Measurements from ENCODE around the gene GPATCH8. TPM values are rescaled to one million over a fixed set of nuclear protein-coding genes. Genes with fewer than 3 reads are reported as not detected.
A peak's percentile ranks its signal among the peaks of the same experiment; 100 is the strongest.

Gene GPATCH8
- total RNA-seq, 8 experiments from 2014 or later = 25.6 to 96.4 (median 29.7) TPM

DNA sequence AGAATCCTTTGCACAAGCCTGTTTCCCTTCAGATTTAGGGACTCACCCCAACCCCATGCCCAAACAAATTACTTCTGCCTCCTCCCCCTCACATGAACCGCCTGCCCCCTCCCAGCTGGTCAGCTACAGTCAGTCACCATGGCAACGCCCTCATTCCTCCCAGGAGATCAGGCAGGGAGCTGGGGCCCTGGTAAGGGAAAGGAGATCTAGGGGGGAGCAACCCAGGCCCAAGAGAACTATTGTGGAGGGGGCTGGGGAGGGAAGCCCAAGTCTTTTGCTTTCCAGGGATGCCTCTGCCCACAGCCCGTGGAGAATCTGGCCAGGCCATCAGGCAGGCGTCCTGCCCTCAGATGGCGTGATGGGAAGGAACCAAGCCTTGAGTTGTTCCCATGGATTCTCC lies 142.4 kb downstream of the GPATCH8 start:
- peak in 7 of 8 experiments; percentile 10 to 51 (median 36) for ATAC-seq (replicated peaks in 6 of 8)
- in situ Hi-C loops (cut with MboI; ENCODE audit: low pct_unique_long_range_greater_than_20kb in 2 of 9, low sequenced_read_pairs in 9 of 9, unreplicated experiment in 9 of 9) = no loop called here
- Histone ChIP-seq H3K4me3 (peak overlapping the region in 1 of 5 donors; percentile 82), H3K4me1 (replicated peaks in 1 of 2) (peaks cover 24 to 26% of the 10 kb centered on the region in 2 donors), H3K27ac (peak overlapping the region; percentile 32 to 90)
- WGBS, 10 experiments = 17 to 40% methylated on average over 2 of the region's 5 CpGs; no CpG with 5 or more reads in 8 of the 10 experiments

DNA sequence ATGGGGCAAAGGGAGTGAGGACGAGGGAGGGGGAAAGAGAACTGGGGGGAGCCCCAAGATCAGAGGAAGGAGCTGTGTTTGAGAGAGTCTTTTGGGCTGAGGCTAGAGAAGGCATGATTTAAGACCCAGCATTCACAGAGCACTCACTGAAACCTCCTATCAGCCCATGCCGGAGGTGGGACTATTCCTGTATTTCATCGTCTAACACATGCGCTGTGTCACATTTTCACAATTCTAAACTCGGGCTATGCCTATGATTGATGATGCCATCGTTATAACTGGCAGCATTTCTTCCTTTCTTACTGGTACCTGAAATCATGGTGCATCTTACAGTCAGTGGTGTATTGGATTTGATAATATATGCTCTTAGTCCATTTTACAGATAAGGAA lies 143.1 kb downstream of the GPATCH8 start:
- in situ Hi-C loops (cut with MboI; ENCODE audit: low pct_unique_long_range_greater_than_20kb in 2 of 9, low sequenced_read_pairs in 9 of 9, unreplicated experiment in 9 of 9) = no loop called here
- no peak overlapping the region for H3K27ac ChIP-seq
- 0 to 88% (median 63%) methylated on average over 1 to 4 of the region's 6 CpGs; no CpG with 5 or more reads in 6 of the 10 experiments for WGBS, 10 experiments
- ATAC-seq (replicated peaks in 6 of 8) = no peak
- peaks cover 23 to 24% of the 10 kb centered on the region in 2 donors for H3K4me1 ChIP-seq (replicated peaks in 1 of 2)
- H3K4me3 ChIP-seq = no peak overlapping the region

- 40 to 97% (median 81%) methylated on average over 1 to 7 of the region's 14 CpGs; no CpG with 5 or more reads in 6 of the 10 experiments for WGBS, 10 experiments
- no peak overlapping the region for H3K27ac ChIP-seq
- ATAC-seq (replicated peaks in 6 of 8) = no peak
- H3K4me3 ChIP-seq = no peak overlapping the region
- peaks cover 23 to 24% of the 10 kb centered on the region in 2 donors for H3K4me1 ChIP-seq (replicated peaks in 1 of 2)
- in situ Hi-C loops (cut with MboI; ENCODE audit: low pct_unique_long_range_greater_than_20kb in 2 of 9, low sequenced_read_pairs in 9 of 9, unreplicated experiment in 9 of 9) = no loop called here
These were observed 143.6 kb downstream of the GPATCH8 start for GRCh38 chr17:44359458-44360143.

DNA sequence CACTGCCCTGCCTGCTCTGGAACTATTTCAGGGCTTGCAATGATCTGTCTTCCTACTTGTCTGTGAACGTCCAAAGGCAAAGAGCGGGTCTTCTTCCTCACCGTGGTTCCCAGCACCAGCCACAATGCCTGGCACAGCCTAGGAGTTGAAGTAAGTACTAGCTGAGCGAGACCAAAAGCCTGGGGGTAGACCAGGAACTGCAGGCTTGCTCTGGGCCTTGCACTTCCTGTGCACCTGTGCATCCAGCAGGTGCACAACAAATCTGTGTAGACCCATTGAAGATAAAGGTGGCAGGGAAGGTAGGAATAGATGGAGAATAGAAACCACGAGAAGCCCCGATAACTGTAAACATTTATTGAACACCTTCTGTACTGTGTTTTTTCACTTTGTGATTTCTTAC lies 144.2 kb downstream of the GPATCH8 start:
- no peak for ATAC-seq (replicated peaks in 6 of 8)
- WGBS, 10 experiments = 14 to 94% (median 86%) methylated on average over 1 to 4 of the region's 6 CpGs; no CpG with 5 or more reads in 3 of the 10 experiments

DNA sequence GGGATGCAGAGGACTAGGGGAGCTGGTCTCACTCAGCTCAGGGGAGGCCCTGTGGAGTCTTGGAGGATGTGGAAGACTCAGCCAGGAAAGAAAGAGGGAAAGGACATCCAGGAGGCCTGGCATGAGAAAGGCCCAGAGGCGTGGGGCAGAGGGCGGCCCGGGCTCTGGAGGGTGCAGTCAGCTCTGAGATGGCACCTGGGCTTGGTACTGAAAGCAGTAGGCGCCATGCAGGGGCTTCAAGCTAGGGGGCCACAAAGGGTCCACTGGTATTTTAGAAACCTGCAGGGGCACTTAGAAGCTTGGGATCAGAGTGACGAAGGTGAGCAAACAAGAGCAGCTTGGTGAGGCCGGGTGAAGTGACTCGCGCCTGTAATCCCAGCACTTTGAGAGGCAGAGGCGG lies 145.1 kb downstream of the GPATCH8 start:
- Histone ChIP-seq H3K4me3 (no peak overlapping the region), H3K4me1 (replicated peaks in 1 of 2) (peaks cover 27 to 28% of the 10 kb centered on the region in 2 donors), H3K27ac (no peak overlapping the region)
- in situ Hi-C loops (cut with MboI; ENCODE audit: low pct_unique_long_range_greater_than_20kb in 2 of 9, low sequenced_read_pairs in 9 of 9, unreplicated experiment in 9 of 9) = no loop called here
- ATAC-seq (replicated peaks in 6 of 8) = no peak
- WGBS, 10 experiments = 92 to 100% (median 100%) methylated on average over 1 to 4 of the region's 9 CpGs; no CpG with 5 or more reads in 7 of the 10 experiments

More for the DNA sequence above, 144.2 kb downstream of the GPATCH8 start:
- no peak overlapping the region for H3K4me3 ChIP-seq
- no peak overlapping the region for H3K27ac ChIP-seq
- in situ Hi-C loops (cut with MboI; ENCODE audit: low pct_unique_long_range_greater_than_20kb in 2 of 9, low sequenced_read_pairs in 9 of 9, unreplicated experiment in 9 of 9) = no loop called here
- H3K4me1 ChIP-seq (replicated peaks in 1 of 2) = peaks cover 23 to 24% of the 10 kb centered on the region in 2 donors

- no peak overlapping the region for H3K4me3 ChIP-seq
- ATAC-seq (replicated peaks in 6 of 8) = no peak
- H3K4me1 ChIP-seq (replicated peaks in 1 of 2) = peaks cover 18 to 19% of the 10 kb centered on the region in 2 donors
- WGBS, 10 experiments = 79 to 100% (median 96%) methylated on average over 3 to 7 of the region's 11 CpGs; no CpG with 5 or more reads in 5 of the 10 experiments
- in situ Hi-C loops (cut with MboI; ENCODE audit: low pct_unique_long_range_greater_than_20kb in 2 of 9, low sequenced_read_pairs in 9 of 9, unreplicated experiment in 9 of 9) = no loop called here
- H3K27ac ChIP-seq = no peak overlapping the region
These were observed 147.0 kb downstream of the GPATCH8 start for GRCh38 chr17:44356241-44356640.

GRCh38 chr17:44355642-44356099 lies 147.5 kb downstream of the GPATCH8 start:
- Histone ChIP-seq H3K4me1 (replicated peaks in 1 of 2) (peaks cover 12 to 13% of the 10 kb centered on the region in 2 donors), H3K27ac (no peak overlapping the region), H3K4me3 (no peak overlapping the region)
- 87% methylated on average over 3 of the region's 17 CpGs; no CpG with 5 or more reads in 9 of the 10 experiments for WGBS, 10 experiments
- ATAC-seq (replicated peaks in 6 of 8) = no peak
- in situ Hi-C loops (cut with MboI; ENCODE audit: low pct_unique_long_range_greater_than_20kb in 2 of 9, low sequenced_read_pairs in 9 of 9, unreplicated experiment in 9 of 9) = no loop called here

- 44 to 100% (median 74%) methylated on average over 2 to 9 of the region's 77 CpGs; no CpG with 5 or more reads in 6 of the 10 experiments for WGBS, 10 experiments
These were observed 148.3 kb downstream of the GPATCH8 start for GRCh38 chr17:44354582-44355561.

GRCh38 chr17:44353672-44354331 lies 149.4 kb downstream of the GPATCH8 start:
- peak in 4 of 8 experiments; percentile 39 to 74 (median 58) for ATAC-seq (replicated peaks in 6 of 8)

More at GRCh38 chr17:44354582-44355561, 148.3 kb downstream of the GPATCH8 start:
- H3K4me3 ChIP-seq = no peak overlapping the region
- ATAC-seq (replicated peaks in 6 of 8) = peak in 4 of 8 experiments; percentile 1 to 13 (median 9)
- H3K4me1 ChIP-seq (replicated peaks in 1 of 2) = peaks cover 4 to 7% of the 10 kb centered on the region in 2 donors
- no peak overlapping the region for H3K27ac ChIP-seq
- in situ Hi-C loops (cut with MboI; ENCODE audit: low pct_unique_long_range_greater_than_20kb in 2 of 9, low sequenced_read_pairs in 9 of 9, unreplicated experiment in 9 of 9) = no loop called here

DNA sequence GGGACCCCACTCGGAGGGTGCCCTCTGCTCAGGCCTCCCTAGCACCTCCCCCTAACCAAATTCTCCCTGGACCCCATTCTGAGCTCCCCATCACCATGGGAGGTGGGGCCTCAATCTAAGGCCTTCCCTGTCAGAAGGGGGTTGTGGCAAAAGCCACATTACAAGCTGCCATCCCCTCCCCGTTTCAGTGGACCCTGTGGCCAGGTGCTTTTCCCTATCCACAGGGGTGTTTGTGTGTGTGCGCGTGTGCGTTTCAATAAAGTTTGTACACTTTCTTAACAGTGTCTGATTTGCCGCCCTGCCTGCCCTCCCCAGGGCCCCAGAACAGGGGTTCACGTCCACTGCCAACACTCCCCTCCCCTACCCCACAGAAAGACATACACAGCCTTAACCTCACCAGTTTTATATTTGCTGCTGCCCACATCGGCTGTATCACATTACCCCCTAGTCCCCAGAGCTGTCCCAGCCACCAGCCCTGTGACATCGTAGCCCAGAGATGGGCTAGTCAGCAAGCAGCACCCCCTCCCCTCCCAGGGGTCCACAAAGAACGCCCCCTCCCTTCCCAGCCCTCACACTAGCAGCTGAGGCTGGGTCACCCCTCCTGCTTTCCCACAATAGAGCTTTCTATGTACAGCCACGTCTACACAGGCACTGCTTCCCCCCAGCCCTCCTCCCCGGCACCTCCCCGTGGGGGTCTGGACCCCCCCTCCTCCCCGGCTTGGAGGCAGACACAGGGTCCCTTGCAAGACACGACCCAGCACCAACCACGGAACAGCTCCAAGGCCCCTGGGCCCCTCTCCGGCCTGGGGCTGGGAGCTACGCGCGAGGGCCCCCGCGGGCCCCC lies 150.2 kb downstream of the GPATCH8 start:
- peak in 5 of 8 experiments; percentile 31 to 60 (median 51) for ATAC-seq (replicated peaks in 6 of 8)
- WGBS, 10 experiments = 94 to 100% methylated on average over 2 to 5 of the region's 22 CpGs; no CpG with 5 or more reads in 8 of the 10 experiments
- peaks cover 4 to 7% of the 10 kb centered on the region in 2 donors for H3K4me1 ChIP-seq (replicated peaks in 1 of 2)
- H3K4me3 ChIP-seq = peak overlapping the region in 2 of 5 donors; percentile 1 to 25
- H3K27ac ChIP-seq = peak overlapping the region in 1 of 2 donors; percentile 31
- in situ Hi-C loops (cut with MboI; ENCODE audit: low pct_unique_long_range_greater_than_20kb in 2 of 9, low sequenced_read_pairs in 9 of 9, unreplicated experiment in 9 of 9) = no loop called here

More at GRCh38 chr17:44353672-44354331, 149.4 kb downstream of the GPATCH8 start:
- in situ Hi-C loops (cut with MboI; ENCODE audit: low pct_unique_long_range_greater_than_20kb in 2 of 9, low sequenced_read_pairs in 9 of 9, unreplicated experiment in 9 of 9) = no loop called here
- H3K4me1 ChIP-seq (replicated peaks in 1 of 2) = peaks cover 4 to 7% of the 10 kb centered on the region in 2 donors
- H3K27ac ChIP-seq = peak overlapping the region in 1 of 2 donors; percentile 31
- 8 to 43% methylated on average over 7 to 8 of the region's 98 CpGs; no CpG with 5 or more reads in 8 of the 10 experiments for WGBS, 10 experiments
- peak overlapping the region in 2 of 5 donors; percentile 1 to 25 for H3K4me3 ChIP-seq

DNA sequence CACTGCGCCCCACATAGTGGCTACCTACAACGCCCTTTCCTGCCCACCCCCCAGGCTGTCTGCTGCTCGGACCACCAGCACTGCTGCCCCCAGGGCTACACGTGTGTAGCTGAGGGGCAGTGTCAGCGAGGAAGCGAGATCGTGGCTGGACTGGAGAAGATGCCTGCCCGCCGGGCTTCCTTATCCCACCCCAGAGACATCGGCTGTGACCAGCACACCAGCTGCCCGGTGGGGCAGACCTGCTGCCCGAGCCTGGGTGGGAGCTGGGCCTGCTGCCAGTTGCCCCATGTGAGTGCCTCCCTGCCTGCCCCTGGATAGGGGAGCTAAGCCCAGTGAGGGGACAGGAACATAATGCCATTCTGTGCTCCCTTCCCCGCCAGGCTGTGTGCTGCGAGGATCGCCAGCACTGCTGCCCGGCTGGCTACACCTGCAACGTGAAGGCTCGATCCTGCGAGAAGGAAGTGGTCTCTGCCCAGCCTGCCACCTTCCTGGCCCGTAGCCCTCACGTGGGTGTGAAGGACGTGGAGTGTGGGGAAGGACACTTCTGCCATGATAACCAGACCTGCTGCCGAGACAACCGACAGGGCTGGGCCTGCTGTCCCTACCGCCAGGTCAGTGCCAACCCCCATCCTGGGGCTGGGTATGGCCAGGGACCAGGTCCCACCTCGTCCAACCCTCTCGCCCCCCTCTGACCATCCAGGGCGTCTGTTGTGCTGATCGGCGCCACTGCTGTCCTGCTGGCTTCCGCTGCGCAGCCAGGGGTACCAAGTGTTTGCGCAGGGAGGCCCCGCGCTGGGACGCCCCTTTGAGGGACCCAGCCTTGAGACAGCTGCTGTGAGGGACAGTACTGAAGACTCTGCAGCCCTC lies 151.0 kb downstream of the GPATCH8 start:
- ATAC-seq (replicated peaks in 6 of 8) = no peak
- WGBS, 10 experiments = 67 to 93% (median 80%) methylated on average over 2 to 4 of the region's 36 CpGs; no CpG with 5 or more reads in 6 of the 10 experiments
- in situ Hi-C loops (cut with MboI; ENCODE audit: low pct_unique_long_range_greater_than_20kb in 2 of 9, low sequenced_read_pairs in 9 of 9, unreplicated experiment in 9 of 9) = no loop called here

More for the DNA sequence above, 151.0 kb downstream of the GPATCH8 start:
- H3K4me3 ChIP-seq = no peak overlapping the region
- no peak overlapping the region for H3K27ac ChIP-seq
- peaks cover 4 to 7% of the 10 kb centered on the region in 2 donors for H3K4me1 ChIP-seq (replicated peaks in 1 of 2)
